Activated CD8-positive, alpha-beta memory T cell treated with anti-CD3 and anti-CD28 coated beads, Interleukin-2, amount 50 U/mL, for 4 hours (primary cell): ENCODE measurements around the gene PPFIBP1.
"Not testable (repeated sequence)": the region's sequence is repeated elsewhere in the genome, so short reads cannot be mapped to it uniquely, and the experiment has no call there.

Experiments used
- DNase-seq: peaks from one replicate; pipeline ENCODE4 v3.0.0-alpha.2; 2020

PPFIBP1 gene

DNA sequence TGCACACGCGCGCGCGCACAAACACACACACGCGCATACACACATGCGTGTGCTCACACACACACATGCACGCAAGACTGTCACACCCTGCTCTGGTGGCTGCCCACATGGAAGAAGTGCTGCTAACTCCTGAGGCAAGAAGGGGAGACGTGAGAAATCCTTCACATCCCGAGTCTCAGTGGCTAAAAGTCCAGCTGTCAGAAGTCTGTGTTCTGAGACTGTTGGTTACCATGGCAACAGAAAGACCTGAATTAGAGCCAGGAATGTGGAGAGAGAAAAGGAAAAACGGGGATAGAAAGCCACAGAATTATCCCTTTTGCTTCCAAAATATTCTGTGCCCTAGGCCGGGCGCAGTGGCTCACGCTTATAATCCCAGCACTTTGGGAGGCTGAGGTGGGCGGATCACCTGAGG, 71.2 kb downstream of the PPFIBP1 start:
- no peak for DNase-seq

DNA sequence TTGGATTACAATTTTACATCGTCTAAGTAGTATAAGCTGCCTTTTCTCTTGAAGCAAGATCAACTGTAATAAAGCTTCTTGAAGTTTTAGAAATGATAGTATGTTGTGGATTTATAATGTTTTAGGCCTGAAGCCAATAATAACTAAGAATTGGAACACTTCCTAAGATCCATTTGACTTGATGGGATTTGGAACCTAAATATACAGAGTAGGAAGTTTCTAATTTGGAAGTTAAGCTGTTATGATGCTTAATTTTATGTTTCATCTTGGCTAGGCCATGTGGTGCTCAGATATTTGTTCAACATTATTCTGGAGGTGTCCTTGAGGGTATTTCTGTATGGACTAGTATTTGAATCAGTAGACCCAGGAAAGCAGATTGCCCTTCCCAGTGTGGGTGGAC, 74.9 kb downstream of the PPFIBP1 start:
- DNase-seq = not testable (repeated sequence)

- DNase-seq = not testable (repeated sequence)
Measured at GRCh38 chr12:27601056-27601828, 77.2 kb downstream of the PPFIBP1 start.

GRCh38 chr12:27602516-27602915, 78.5 kb downstream of the PPFIBP1 start:
- DNase-seq = no peak

DNA sequence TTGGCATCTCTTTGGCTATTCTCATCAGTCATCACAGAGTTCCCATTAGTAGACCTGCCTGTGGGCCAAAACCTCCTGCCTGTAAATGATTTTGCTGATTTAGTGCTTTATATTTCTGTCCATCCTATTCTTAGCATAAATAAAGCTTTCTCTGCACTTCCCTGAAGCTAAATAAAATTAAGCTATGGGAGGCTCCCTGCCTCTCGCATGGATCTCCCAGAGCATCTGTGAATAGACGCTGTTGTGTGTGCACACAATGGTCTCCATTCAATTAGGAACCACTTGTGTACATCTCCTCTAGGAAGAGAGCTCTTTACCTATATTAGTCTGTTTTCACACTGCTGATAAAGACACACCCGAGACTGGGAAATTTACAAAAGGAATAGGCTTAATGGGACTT, 80.4 kb downstream of the PPFIBP1 start:
- DNase-seq = no peak

DNA sequence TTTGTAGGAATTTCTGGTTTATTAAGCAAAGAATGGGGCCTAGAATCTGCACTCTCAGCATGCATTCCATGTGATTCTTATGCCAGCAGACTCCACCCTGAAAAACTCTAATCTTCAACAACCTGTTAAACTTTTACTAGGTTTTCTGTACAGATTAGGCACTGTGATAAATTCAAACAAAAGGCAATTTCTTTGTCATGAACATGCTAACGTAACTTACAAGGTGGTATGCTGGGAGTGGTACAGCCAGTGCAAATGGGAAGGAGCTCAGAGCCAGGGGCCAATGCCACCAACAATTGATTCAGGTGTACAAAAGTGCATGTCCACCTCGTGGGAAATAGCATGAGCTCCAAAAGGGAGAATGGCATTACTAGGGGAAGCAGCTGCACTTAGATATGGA, 83.0 kb downstream of the PPFIBP1 start:
- no peak for DNase-seq

- no peak for DNase-seq
Measured at GRCh38 chr12:27607591-27607990, 83.6 kb downstream of the PPFIBP1 start.

GRCh38 chr12:27608890-27609289, 84.9 kb downstream of the PPFIBP1 start:
- no peak for DNase-seq

- DNase-seq = no peak
Measured at GRCh38 chr12:27610374-27610773, 86.4 kb downstream of the PPFIBP1 start.

GRCh38 chr12:27614386-27614785, 90.4 kb downstream of the PPFIBP1 start:
- DNase-seq = no peak

DNA sequence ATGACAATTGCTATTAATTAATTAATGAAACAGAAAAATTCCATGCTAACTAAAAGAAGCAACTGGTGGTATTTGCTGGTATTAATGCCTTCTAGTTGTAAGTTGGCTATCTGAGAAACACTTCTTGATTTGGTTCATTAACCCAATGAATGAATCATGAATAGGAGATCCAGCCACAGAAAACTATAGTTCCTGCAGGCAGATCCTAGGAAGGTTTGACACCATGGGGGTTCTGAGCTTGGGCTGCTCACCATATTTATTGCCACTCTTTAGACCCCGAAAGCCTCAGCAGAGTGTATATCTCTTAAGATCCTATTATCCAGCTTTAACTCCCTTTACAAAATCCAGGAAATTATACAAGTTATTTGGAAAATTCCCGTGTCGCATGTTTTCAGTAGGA, 90.9 kb downstream of the PPFIBP1 start:
- DNase-seq = no peak

- DNase-seq = no peak
Measured at GRCh38 chr12:27615331-27615891, 91.4 kb downstream of the PPFIBP1 start.

DNA sequence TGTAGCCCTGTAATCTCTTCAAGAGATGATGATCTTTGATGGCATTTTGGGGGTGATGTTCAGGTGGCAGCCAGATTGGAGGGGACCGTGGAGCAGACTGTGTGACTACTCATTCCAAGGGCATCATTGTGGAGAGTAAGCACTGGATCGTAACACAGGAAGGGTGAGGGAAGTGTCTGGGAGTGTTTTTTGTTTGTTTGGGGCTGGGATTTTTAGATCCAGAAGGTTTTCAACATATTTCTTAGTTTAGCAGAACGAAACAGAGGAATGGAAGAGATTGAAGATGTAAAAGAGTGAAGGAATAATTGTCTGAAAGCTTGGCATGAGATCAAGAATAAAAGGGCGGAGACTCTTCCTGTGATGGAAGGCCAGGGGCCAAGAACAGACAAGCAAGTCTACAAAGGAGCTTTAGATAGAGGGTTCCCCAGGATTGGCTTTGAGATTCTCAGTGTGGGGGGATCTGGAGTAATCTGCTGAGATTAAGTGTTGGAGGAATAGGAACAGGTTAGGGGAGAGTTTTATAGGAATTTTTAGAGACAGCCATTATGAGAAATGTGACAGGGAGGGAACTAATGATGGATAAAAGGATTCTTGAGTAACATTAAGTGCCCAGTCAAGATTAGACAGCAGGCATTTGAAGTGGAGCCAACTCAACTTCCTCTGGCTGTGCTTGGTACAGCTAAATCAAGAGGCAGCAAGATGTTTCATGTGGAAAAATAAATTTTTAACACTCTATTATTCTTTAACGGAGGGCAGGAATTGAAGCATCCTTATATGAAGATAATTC, 92.5 kb downstream of the PPFIBP1 start:
- no peak for DNase-seq

- no peak for DNase-seq
Measured at GRCh38 chr12:27618836-27619235, 94.8 kb downstream of the PPFIBP1 start.

GRCh38 chr12:27619308-27619707, 95.3 kb downstream of the PPFIBP1 start:
- DNase-seq = no peak

GRCh38 chr12:27620121-27620520, 96.1 kb downstream of the PPFIBP1 start:
- no peak for DNase-seq

DNA sequence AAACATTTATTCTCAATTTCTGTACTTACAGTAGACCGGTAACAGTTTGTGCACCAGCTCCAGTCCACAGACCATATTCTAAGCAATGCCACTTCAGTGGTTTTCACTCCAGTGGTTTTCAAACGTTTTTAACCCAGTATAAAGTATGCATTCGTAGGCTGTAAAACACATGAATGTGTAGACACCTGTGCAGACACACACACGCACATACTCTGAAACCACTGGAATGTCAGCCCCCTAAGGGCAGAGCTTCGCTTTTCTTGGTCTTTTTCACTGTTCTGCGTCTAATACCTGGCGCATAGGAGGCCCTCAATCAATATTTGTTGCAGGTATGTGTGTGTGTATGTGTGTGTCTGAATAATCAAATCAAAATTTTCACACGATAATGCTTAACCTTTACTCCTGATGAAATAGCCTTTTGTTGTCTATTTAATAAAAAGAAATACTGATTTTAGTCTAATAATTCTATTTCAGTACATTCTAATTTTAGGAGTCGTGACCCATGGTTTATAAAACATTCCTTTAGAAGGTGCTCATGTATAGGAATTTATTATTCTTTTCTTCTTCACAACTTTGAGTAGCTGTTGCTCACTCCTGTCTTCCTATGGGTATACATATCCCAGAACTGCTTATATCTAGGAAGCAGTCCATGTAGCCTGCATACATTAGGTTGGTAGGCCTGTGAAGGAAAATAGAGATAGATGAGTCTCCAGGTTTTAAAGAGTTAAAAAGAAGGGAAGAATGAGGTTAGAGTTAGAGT, 98.6 kb downstream of the PPFIBP1 start:
- DNase-seq = no peak

- no peak for DNase-seq
Measured at GRCh38 chr12:27623645-27624044, 99.6 kb downstream of the PPFIBP1 start.

DNA sequence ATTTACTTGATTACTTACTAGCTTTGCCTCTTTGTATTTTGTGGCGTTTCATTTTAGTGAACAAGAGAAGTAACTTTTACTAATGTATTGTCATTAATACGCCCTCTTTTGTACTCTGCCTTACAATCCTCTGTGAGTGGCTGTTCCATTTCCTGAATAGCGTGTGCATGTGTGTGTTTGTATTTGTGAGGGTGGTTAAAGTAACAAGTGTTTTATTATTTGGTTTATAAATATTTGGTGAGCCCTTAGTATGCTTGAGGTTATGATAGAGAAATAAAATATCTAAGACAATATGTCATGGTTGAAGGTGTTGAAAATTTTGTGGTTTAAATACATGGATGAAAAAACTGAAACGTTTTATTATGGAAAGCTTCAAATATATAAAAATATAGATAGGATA, 100.6 kb downstream of the PPFIBP1 start:
- DNase-seq = no peak

GRCh38 chr12:27627123-27627852, 103.3 kb downstream of the PPFIBP1 start:
- no peak for DNase-seq

GRCh38 chr12:27627853-27628469, 104.0 kb downstream of the PPFIBP1 start:
- not testable (repeated sequence) for DNase-seq

DNA sequence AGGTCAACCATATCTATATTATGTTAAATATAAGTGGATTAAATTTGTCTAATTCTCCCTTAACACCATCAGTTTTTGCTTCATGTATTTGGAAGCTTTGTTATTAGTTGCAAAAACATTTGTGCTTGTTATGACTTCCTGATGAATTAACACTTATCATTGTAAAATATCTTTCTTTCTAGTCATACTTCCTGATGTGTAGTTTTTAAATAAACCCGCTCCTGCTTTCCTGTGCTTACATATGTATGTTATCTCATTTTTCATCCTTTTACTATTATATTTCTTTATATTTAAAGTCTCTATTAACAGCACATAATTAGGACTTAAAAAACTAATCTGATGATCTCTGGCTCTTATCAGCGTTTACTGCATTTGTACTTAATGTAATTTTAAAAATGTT, 106.2 kb downstream of the PPFIBP1 start:
- not testable (repeated sequence) for DNase-seq
